IPS DF 4.7 (cell line): ENCODE data around the gene SP140L.
"Not testable (repeated sequence)": the region's sequence is repeated elsewhere in the genome, so short reads cannot be mapped to it uniquely, and the experiment has no call there.

ENCODE experiments used
- DNase-seq: peaks from one replicate; pipeline ENCODE4 v3.0.0-alpha.2; 2013; ENCODE audit warnings: low spot score; ENCODE audit errors: extremely low read depth

The SP140L gene

DNA sequence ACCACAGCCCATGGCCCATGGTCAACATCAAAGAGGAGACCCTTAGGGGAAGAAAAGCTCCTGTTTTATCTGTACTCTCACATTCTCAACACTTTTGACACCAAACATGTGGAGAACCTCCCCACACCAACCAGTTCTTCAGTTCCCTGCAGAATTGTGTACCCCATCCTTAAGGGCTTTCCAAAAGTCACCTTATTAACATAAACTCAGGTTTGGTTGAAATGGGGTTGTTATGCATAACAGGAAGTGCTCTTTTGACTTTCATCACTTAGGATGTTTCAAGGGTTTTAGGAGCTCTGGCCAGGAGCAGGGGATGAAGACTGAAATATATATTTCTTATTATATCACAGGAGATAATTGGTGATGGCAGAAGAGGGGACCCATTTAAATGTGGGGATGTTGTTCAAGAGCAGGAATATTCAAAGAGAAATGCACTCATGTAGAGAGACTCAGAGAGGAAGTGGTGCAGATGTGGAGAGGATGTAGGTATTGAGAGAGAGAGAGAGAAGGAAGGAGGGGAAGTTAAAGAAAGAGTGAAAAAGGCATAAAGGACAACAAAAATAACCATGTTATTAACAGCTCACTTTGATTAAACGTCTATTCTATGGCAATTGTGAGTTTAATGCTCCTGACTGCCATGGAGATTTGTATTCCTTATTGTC lies 35.2 kb downstream of the SP140L start:
- DNase-seq: no peak

DNA sequence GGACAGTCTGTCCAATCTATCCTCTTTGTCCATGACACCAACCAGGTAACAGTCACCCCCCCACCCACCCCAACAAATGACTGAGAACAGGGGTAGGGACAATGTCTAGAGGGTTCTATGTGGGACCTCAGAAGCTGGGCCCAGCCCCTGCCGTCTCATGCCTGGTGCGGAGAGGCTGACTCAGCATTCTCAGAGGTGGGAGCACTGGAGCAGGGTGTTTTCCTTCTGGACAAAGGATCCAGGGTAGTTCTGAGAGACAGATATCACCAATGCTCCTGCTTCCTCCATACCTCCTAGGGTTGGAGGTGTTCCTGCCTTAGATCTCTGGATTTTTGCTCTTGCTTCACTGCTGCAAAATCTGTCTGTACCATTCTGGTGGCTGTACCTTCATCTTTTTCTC lies 55.1 kb downstream of the SP140L start:
- DNase-seq: no peak

DNA sequence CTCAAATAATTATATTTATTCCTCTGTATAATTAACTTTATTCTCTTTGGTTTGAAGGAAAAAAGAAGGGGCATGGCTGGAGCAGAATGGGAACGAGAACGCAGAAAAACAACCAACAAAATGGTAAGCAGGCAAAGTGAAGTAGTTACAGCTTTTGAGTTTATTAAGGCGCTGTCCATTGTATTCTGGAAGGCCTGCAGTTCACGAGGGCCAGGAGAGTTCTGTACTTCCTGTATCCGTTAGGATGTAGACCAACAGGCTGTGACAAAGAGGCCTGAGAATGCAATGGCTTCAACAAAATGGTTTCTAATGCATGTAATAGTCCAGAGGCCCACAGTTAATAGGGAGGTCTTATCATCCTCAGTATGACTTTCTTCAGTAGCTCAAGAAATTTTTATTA lies 56.5 kb downstream of the SP140L start:
- DNase-seq: no peak

DNA sequence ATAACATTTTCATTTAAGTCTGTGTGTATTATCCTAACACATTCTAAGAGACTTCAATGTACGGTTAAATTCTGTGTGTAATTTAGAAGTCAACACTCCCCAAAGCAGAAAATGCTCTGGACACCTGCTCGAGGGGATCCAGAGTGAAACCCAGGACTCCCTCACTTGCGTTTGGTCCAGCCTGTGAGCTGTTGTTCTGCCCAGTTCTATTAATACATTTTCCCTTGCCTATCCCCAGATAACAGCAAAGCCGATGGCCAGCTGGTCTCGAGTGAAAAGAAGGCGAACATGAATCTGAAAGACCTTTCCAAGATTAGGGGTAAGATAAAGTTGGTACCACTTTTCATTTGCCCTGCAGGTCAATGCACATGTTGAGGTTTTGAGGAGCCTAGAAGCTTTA lies 58.0 kb downstream of the SP140L start:
- no peak for DNase-seq

DNA sequence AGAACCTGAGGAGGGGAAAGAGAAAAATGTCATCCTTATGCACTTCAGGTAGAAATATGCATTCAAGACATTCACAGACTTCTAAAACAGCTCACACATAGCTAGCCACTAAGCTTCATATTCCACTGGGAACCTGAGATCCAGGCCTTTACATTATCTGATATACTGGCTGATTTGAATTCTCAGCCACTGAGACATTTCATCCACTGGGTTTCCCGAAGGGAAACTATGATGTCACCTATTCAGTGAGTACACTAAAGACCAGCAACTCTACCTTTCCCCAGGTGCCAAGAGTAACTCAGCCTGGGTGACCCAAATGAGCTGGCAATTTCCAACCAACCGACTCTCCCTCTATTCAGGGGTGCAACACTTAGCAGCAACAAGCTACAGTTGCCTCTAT lies 67.3 kb downstream of the SP140L start:
- no peak for DNase-seq

DNA sequence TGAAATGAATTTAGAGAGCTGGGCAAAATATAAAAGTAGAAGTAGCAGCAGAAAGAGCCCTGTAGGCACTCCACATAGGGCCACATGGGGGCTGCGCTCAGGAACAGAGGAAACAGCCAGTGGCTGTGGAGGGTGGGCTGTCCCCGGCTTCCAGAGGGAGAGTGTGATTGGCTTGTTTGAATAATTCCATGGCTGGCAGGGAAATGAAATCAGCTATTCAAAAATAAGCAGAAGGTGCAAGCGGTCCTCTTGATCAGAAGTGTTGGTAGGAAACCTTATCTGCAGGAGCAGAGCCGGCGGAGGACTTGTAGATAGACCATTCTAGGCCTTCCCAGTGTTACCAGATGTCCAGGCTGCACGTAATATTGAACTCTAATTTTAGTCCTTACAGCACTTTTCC lies 71.7 kb downstream of the SP140L start:
- not testable (repeated sequence) for DNase-seq

DNA sequence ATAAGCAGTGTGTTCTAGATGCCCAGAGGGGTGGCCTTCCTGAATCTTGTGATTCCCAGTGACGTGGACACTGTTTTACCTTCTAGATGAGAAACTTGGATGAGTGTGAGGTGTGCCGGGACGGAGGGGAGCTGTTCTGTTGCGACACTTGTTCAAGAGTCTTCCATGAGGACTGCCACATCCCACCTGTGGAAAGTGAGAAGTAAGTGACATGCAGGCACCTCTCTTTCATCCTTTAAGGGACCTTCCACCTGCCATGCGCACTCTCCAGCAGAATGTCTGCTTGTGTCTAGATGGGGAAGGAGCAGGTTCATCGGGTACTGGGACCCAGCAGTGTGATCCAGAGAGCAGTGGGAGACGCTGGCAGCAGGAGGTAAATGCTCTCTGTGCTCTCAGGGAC lies 73.0 kb downstream of the SP140L start:
- DNase-seq: no peak

DNA sequence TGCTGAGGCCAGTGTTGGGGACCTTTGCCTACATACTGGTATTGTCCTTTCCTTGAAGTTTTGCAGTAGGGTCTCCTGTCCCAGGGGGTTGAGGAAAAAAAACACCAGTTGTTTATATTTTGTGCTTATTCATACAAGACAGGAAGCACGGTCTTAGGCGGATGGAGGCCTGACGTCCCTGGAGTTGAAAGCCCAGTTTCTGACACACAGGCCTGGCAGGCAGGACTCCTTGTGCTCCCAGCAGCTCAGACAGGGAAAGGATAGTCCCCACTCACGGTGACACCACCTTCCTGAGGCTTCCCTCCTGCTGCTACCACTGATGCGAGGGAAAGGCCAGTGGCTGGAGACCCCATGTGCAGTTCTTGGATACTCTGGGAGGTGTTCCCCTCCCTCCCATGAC lies 73.5 kb downstream of the SP140L start:
- no peak for DNase-seq

DNA sequence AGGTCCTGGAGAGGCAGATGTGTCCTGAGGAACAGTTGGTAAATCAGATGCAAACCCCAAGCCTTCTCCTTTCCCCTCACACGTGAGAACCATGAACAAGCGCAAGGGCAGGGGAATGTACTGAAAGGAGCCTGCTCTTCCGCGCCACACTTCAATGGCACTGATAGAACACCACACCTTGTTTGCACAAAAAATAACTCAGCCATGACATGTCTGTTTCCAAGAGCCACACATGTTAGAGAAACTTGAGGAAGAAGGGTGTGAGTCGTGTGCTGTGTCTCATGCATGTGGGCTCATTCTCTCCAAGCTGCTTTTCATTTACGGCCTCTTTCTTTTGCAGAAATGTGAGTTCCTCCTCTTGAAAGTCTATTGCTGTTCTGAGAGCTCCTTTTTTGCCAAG lies 74.0 kb downstream of the SP140L start:
- not testable (repeated sequence) for DNase-seq

DNA sequence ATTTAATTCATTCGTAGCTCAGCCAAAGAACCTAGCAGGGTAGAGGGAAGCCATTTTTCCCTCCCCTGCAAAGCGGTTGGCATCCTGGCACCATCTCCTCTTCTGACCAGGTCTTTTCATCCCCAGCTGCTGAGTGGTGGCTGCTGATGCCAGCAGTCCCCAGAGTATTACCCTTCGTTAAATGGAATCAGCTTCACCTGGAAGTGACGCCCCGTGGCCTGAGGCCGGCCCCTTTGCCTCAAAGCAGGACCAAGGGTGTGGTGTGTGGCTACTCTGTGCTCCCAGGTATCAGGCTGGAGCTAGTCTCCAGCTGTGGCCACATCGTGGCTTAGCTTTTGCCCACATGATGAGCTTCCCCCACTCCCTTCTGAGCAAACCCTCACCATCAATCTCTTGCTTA lies 76.8 kb downstream of the SP140L start:
- DNase-seq: no peak

DNA sequence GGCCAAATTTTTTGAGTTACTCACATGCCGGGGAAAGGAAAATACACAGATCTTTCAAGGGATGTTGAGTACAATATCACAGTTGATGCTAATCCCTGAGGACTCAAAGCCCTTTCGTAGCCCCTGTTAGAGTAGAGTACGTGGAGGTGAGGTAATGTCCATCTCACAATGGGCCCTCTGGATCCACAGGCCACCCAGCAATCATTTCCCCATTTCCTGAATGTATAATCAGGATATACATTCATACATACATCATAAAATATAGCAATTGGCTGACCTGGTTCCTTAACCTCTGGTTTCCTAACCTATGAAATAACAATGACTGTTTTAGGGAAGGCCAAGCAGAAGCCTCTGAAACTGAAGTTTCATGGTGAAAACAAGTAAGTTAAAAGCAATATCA lies 78.8 kb downstream of the SP140L start:
- no peak for DNase-seq

DNA sequence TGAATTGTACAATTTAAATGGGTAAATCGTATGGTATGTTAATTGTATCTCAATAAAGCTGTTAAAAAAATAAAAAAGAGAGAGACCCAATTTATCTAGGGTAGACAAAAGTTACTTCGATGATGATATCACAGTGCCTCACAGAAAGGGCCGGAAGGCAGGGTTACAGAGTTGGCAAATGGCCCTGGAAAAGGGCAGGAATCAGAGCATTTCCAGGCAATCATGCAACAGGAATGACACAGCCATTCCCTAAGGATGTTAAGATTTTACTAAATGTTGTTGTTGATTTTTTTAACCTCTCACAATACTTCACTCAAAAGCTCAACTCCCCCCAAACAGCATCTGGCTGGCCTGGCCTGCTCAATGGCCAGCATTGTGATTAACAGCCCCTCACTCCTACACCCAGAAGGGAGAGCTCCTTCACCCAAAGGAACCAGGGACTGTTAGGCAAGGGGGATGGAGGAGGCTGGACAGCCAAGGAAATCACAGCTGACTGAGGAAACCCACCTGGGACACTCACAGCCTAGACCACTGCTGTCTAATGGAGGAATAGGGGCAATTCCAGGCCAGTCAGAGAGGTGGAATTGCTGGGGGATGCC lies 81.3 kb downstream of the SP140L start:
- DNase-seq: no peak

DNA sequence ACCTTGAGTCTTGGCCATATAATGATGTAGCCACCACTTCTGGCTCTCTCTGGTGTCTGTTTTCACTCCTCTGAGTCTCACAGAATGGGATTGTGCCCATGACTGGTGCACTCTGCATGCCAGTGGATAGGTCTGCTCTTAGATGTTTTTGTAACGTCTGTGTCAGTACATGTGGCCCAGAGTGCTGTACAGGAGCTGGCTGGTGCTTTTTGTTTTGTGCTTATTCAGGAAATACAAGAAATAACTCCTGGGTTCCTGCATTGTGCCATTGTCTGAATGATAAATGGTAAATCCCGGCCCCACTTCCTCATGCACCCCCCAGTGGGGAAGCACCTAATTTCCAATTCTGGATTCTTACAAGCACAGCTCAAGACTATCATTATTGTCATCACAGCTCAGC lies 82.3 kb downstream of the SP140L start:
- DNase-seq: not testable (repeated sequence)

DNA sequence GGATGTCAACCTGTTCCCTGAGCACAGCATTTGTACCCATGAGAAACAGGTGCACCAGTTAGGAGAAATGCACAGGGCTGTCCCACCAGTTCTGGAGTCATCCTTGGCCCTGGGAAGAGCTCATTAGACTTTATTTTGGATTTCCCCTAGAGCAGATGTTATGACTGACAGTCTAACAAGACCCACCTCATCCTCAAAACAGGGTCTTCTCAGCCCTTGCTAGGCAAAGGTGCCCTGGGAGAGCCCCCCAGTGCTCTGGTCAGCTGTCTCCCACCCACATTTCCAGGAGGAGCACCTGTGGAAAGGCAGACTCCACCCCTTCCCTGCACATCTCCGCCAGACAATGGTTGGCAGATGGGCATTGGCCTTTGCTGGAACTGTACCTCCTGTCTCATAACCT lies 83.3 kb downstream of the SP140L start:
- DNase-seq: no peak

DNA sequence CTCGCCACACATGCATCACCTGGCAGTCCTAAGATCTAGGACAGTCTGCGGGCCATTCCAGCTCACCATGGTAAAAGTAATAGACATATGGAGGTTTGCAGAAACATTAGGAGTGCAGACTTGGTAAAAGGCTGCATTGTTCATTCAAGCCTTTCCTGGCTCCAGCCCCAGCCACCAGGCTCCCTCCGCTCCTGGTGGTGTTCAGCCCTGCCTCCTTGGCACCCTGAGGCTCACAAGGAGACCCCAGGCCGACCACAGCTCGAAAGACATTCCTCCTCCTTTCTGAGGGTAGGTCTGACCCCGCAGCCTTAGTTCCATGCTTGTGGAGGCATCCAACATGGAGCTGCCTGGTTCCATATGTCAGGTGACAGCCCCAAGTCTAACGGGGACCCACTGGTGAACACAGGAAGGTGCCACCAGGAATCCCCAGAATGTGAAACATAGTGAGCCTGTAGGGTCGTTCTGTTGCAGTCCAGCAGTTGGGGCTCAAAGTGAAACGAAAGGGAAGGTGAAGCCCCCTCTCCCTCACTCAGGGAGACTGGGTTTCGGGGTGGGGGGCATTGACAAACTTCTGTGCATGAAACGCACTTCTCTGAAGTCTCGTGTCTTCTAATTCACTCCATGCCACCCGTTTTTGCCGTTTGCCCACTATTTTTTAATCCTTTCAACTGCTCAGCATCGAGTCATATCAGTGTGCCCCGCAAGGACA lies 84.0 kb downstream of the SP140L start:
- DNase-seq: no peak

DNA sequence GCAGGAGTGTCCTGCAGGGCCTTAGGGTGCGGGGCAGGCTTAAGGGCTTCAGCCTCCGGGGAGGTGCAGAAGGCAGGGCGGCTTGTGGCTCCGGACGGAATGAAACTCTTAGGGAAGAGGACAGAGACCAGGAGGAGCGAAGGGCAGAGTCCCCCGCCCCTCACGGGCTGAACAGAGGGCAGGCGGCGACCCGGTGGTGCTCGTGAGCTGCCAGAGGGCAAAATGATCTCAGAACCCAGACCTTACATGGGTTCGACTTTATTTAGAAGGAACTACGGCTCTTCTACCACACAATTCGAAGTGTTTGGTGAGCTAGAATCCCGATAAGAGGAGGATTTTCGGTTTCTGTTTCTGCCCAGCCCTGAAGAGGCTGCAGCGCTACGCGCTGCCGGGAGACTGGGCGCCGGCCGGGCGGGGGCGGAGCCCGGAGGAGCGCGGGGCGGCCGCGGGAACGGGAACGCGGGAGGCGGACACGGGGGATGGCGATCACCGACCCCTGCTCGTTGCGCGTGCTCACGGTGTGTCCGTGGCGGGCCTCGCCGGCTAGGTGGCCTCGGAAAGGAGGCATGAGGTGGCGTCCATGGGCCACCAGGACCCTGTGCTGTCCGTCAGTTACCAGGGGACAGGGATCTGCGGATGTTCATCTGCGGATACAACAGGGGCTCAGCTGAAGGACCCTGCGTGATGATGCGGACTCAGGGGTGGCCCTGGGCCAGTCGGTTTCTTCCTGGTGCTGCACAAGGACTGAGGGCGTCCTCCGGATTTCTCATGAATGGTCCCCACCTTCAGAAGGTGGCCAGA lies 84.8 kb downstream of the SP140L start:
- no peak for DNase-seq

DNA sequence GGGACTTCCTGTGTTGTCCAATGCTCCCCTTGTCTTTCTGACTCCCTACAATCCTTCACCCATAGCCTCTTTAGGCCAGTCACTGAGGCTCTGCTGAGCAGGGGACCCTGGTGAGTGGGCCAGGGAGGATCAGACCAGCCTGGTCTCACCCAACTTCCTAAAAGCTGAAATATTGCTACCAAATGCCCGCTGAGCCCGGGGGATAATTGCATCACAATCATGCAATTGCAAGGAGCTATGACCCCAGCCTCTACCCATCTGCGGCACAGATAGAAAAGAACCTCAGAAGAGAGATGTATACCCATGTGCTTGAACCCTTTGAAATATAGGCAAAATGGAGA lies 85.3 kb downstream of the SP140L start:
- DNase-seq: no peak

DNA sequence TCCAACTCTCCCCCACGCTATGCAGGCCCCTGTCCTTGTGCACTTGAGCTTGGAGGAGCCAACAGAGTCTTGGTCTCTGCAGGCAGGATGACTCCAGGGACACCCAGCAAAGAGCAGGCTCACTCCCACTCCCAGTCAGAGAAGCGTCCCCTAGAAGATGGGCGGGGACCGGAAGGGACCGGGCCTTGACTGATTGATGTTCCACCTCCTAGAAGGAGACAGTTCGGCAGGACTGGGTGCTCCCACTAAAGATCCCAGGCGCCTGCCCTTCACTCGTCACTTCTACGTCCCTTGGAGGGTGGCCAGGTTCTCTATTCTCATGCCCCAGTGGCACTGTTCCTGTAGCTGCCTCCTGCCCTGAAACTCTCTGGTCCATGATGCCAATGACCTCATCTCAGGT lies 85.9 kb downstream of the SP140L start:
- DNase-seq: no peak

DNA sequence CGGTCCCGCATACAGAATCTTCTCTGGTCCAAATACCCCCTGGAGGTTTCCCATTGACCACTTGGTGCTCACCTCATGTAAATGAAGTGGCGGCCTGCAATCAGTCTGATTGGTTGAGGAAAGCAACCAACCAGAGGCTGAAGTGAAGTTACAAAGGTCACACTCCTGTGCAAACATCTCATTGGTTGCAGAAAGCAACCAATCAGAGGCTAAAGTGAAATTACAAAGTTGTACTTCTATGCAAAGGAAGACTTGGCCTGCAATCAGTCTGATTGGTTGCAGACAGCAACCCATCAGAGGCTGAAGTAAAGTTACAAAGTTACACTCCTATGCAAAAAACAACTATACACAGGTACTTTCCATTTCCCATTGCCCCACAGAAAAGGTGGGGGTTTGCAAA lies 86.5 kb downstream of the SP140L start:
- no peak for DNase-seq

DNA sequence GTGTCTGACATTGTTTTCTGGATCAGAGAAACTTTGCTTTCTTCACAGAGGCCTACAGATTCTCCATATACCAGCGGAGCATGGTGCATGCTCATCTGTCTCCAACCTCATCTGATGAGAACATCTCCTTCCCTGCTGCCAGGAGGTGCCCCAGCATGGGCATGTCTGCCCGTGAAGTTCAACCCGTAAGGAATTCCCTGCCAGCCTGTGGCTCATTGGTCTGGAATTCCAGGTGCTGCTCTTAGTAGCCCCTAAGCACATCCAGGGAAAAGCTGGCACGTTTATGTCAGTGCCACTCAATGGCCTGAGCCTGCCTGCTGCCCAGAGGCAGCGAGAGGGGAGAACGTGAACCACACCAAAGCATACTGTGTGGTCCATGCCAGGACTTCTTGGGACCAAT lies 87.3 kb downstream of the SP140L start:
- no peak for DNase-seq

DNA sequence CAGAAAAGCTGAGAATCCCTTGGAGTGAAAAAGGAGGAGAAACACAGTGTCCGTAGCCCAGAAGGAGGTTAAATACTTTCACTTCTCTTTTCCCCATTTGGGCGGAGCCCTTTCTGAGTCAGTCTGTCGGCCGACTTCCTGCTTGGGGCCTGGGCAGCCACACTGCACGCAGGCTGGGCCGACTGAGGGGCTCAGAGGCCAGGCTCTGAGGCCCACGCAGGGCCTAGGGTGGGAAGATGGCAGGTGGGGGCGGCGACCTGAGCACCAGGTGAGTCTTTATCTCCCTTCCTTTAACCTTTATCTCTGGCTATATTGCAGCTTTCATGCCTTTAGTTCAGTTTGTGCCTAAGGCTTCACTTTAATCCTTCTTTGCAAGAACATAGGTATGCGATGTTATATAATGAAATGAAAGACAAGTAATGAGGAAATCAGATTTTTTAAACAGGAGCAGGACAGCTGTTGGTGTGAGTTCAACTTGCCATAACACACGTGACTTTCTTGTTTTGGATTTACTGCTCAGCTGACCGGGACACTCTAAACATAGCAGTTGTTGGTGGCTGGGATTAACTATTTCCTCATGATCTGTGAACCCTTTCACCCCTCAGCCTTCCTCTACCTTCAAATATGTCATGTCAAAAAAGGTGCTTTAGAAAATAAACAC lies 89.2 kb downstream of the SP140L start, which contains the start of gene SP100:
Gene SP100, plus strand, starts transcription at position 141 of the 661 bp plus-strand sequence. Its CDS starts 96 bp downstream, at position 237.
- no peak for DNase-seq

DNA sequence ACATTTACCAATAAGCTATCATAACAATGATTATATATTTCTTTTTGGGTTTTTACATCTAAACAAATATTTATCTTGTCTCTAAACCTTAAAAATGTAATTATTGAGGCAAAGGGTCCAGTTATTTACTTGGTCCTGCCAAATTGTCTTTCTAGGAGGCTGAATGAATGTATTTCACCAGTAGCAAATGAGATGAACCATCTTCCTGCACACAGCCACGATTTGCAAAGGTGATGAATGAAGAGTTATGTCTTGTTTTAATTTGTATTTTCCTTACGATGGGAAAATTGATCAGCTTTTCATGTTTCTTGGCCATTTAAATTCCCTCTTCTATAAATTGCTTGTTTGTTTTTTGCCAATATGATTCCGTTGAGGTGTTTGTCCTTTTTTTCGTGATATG lies 90.4 kb downstream of the SP140L start:
- no peak for DNase-seq
